A549 (cell line): ENCODE results near the gene HARS1. TPM values are rescaled to one million over a fixed set of nuclear protein-coding genes. Genes with fewer than 3 reads are reported as not detected.

Experiments used
- ATAC-seq, 2 experiments: fragments of 200-7000 bp in 1 of 2; fragments of >200 bp in 1 of 2; cut with Nextera tagmentation in 1 of 2; cut with Tn5 transposase in 1 of 2; 3 replicates each; pipeline versions ENCODE4 v1.8.0 to v1.9.1; 2018 to 2020; ENCODE audit warnings: mild to moderate bottlenecking in 1 of 2, moderate library complexity in 1 of 2
- CTCF ChIA-PET: fragments of 300-600 bp; sonication (Branson Sonifier 250); formaldehyde crosslinking; extraction: SDS; loops from one replicate; lab custom pipeline; 2021; ENCODE audit warnings: antibody characterized with exemption, inconsistent platforms; lab: Yijun Ruan, JAX
- POLR2A ChIA-PET: fragments of 350-600 bp; formaldehyde crosslinking; extraction: SDS; loops from one replicate; lab custom pipeline; 2021; ENCODE audit warnings: antibody characterized with exemption, inconsistent platforms; lab: Yijun Ruan, JAX
- DNase-seq, 2 experiments: peaks; one replicate each; pipeline versions ENCODE4 v3.0.0 to v3.0.0-alpha.2; 2011 to 2016; ENCODE audit warnings: low read depth in 1 of 2, low spot score in 1 of 2
- FAIRE-seq: peaks from 2 replicates; lab custom pipeline; 2011; peaks lifted over from hg19 to GRCh38; lab: Jason Lieb, UNC
- H3K27ac ChIP-seq, 2 experiments: fragments of >200 bp; sonication (Bioruptor Twin); formaldehyde crosslinking; 3 replicates each; pipeline ENCODE4 v1.5.1; 2016 to 2017
- H3K4me1 ChIP-seq: fragments of >200 bp; sonication (Bioruptor Twin); formaldehyde crosslinking; 3 replicates; pipeline ENCODE4 v1.6.1; 2016
- H3K4me2 ChIP-seq: fragments of >200 bp; sonication (Bioruptor Twin); formaldehyde crosslinking; 3 replicates; pipeline ENCODE4 v1.6.1; 2016
- H3K4me3 ChIP-seq: fragments of >200 bp; sonication (Bioruptor Twin); formaldehyde crosslinking; 3 replicates; pipeline ENCODE4 v1.5.1; 2016
- H3K9me3 ChIP-seq: fragments of >200 bp; sonication (Bioruptor Twin); formaldehyde crosslinking; 3 replicates; pipeline ENCODE4 v1.6.1; 2016
- CBX2 ChIP-seq: fragments of 200-600 bp; sonication (generic); IDR thresholded peaks from 2 replicates; pipeline ENCODE4 v1.6.1; 2016; ENCODE audit warnings: low read depth, mild to moderate bottlenecking, borderline replicate concordance
- CHD2 ChIP-seq: fragments of 150-350 bp; IDR thresholded peaks from 2 replicates; pipeline ENCODE4 v1.6.1; 2014; ENCODE audit warnings: low read length; ENCODE audit not compliant: partially characterized antibody
- CHD4 ChIP-seq: fragments of 200-600 bp; sonication (generic); IDR thresholded peaks from 2 replicates; pipeline ENCODE4 v1.6.1; 2016; ENCODE audit warnings: antibody characterized with exemption, mild to moderate bottlenecking, borderline replicate concordance
- EHMT2 ChIP-seq: fragments of 200-600 bp; sonication (generic); IDR thresholded peaks from 2 replicates; pipeline ENCODE4 v1.6.1; 2016; ENCODE audit warnings: antibody characterized with exemption, low read depth, mild to moderate bottlenecking, moderate library complexity
- EP300 ChIP-seq, 2 experiments: fragments of >200 bp; sonication (Bioruptor Twin); formaldehyde crosslinking; IDR thresholded peaks; 2 replicates in 1 of 2; 3 replicates in 1 of 2; pipeline ENCODE4 v1.6.1; 2016 to 2017
- ESRRA ChIP-seq: fragments of 150-350 bp; IDR thresholded peaks from 2 replicates; pipeline ENCODE4 v1.6.1; 2014; ENCODE audit warnings: mild to moderate bottlenecking, low read length, borderline replicate concordance
- FOSL2 ChIP-seq, 2 experiments: fragments of 450-650 bp in 1 of 2; fragments of >200 bp in 1 of 2; sonication (Bioruptor Twin) in 1 of 2; formaldehyde crosslinking; IDR thresholded peaks; 2 replicates each; pipeline versions ENCODE4 v1.5.0 to v1.6.1; 2016 to 2020; ENCODE audit warnings: mild to moderate bottlenecking in 1 of 2, moderate library complexity in 1 of 2
- FOXS1 ChIP-seq: fragments of 250-450 bp; sonication (Bioruptor Pico); IDR thresholded peaks from 2 replicates; pipeline ENCODE4 v1.5.0; 2020; ENCODE audit warnings: mild to moderate bottlenecking, moderate library complexity
- HOXA7 ChIP-seq: fragments of 250-450 bp; sonication (Bioruptor Pico); IDR thresholded peaks from 2 replicates; pipeline ENCODE4 v1.5.0; 2020; ENCODE audit warnings: mild to moderate bottlenecking, moderate library complexity
- HOXB5 ChIP-seq: fragments of 250-450 bp; sonication (Bioruptor Pico); IDR thresholded peaks from 2 replicates; pipeline ENCODE4 v1.5.0; 2020; ENCODE audit warnings: mild to moderate bottlenecking, moderate library complexity
- JUN ChIP-seq, 2 experiments: fragments of >200 bp; sonication (Bioruptor Twin); formaldehyde crosslinking; IDR thresholded peaks; 2 replicates in 1 of 2; 3 replicates in 1 of 2; pipeline ENCODE4 v1.6.1; 2016 to 2017
- MAFK ChIP-seq: fragments of 450-650 bp; IDR thresholded peaks from 2 replicates; pipeline ENCODE4 v1.6.1; 2014; ENCODE audit not compliant: partially characterized antibody
- MAZ ChIP-seq: fragments of 150-350 bp; IDR thresholded peaks from 2 replicates; pipeline ENCODE4 v1.6.1; 2014; ENCODE audit warnings: antibody characterized with exemption, low read depth, low read length, borderline replicate concordance
- NFE2L2 ChIP-seq: fragments of 150-350 bp; conservative IDR thresholded peaks from 2 replicates; pipeline ENCODE4 v1.6.1; 2014; ENCODE audit warnings: low read length
- NPAS2 ChIP-seq: fragments of 250-450 bp; sonication (Bioruptor Pico); IDR thresholded peaks from 2 replicates; pipeline ENCODE4 v1.8.0; 2022; ENCODE audit warnings: mild to moderate bottlenecking, moderate library complexity, borderline replicate concordance
- PHF8 ChIP-seq: fragments of 200-600 bp; sonication (generic); IDR thresholded peaks from 2 replicates; pipeline ENCODE4 v1.6.1; 2016; ENCODE audit warnings: low read depth, mild to moderate bottlenecking, antibody characterized with exemption, moderate library complexity, borderline replicate concordance
- POLR2A ChIP-seq: IDR thresholded peaks from 2 replicates; pipeline ENCODE4 v1.6.1; 2012; ENCODE audit warnings: mild to moderate bottlenecking, low read length
- POLR2AphosphoS2 ChIP-seq: conservative IDR thresholded peaks from 2 replicates; pipeline ENCODE4 v1.6.1; 2012; ENCODE audit warnings: low read length, improper control_type of control experiment, inconsistent platforms
- RAD21 ChIP-seq, 2 experiments: fragments of >200 bp in 1 of 2; sonication (Bioruptor Twin) in 1 of 2; formaldehyde crosslinking in 1 of 2; IDR thresholded peaks in 1 of 2; conservative IDR thresholded peaks in 1 of 2; 2 replicates in 1 of 2; 3 replicates in 1 of 2; pipeline ENCODE4 v1.6.1; 2012 to 2018; ENCODE audit warnings: inconsistent platforms in 1 of 2
- RCOR1 ChIP-seq: fragments of 150-350 bp; IDR thresholded peaks from 2 replicates; pipeline ENCODE4 v1.6.1; 2014; ENCODE audit warnings: antibody characterized with exemption, low read length, low read depth
- SMC3 ChIP-seq: fragments of >200 bp; sonication (Bioruptor Twin); formaldehyde crosslinking; IDR thresholded peaks from 3 replicates; pipeline ENCODE4 v1.6.1; 2018; ENCODE audit warnings: inconsistent platforms
- USF2 ChIP-seq: fragments of 450-650 bp; IDR thresholded peaks from 2 replicates; pipeline ENCODE4 v1.6.1; 2014; ENCODE audit warnings: antibody characterized with exemption
- ZC3H11A ChIP-seq: fragments of 450-650 bp; IDR thresholded peaks from 2 replicates; pipeline ENCODE4 v1.6.1; 2014; ENCODE audit warnings: antibody characterized with exemption, mild to moderate bottlenecking
- ZSCAN20 ChIP-seq: fragments of 250-450 bp; sonication (Bioruptor Pico); IDR thresholded peaks from 2 replicates; pipeline ENCODE4 v1.8.0; 2022; ENCODE audit warnings: mild to moderate bottlenecking, moderate library complexity
- WGBS: methylation state at CpG from one replicate; pipeline ENCODE4 v1.1.6; 2017; ENCODE audit errors: missing lambda C conversion rate; 5-methylcytosine and 5-hydroxymethylcytosine counted together
- polyA plus RNA-seq, 4 experiments: library from polyadenylated mRNA; depleted of rRNA in 3 of 4; stranded (reverse); fragments of >200 nt; fragmentation: RNase III in 1 of 4; extraction: RNeasy Plus Mini Kit Qiagen cat#74134 plus additional on column Dnase treatment in 1 of 4; gene quantifications; 2 replicates in 3 of 4; 3 replicates in 1 of 4; pipeline ENCODE4 v1.2.3, GENCODE V29; 2011 to 2017
- TF ChIP-seq, protein P1 (sequence below): fragments of >200 bp; sonication (Bioruptor Twin); formaldehyde crosslinking; IDR thresholded peaks from 3 replicates; pipeline ENCODE4 v1.6.1; 2016
- TF ChIP-seq, protein P2 (sequence below): fragments of >200 bp; sonication (Bioruptor Twin); formaldehyde crosslinking; IDR thresholded peaks from 2 replicates; pipeline ENCODE4 v1.6.1; 2016

HARS1 gene
- polyA plus RNA-seq, 2 of the 4 experiments (the other 2 are of a cell fraction): 80.5 to 87.1 TPM

GRCh38 chr5:140633501-140633900 is 57.7 kb downstream of the HARS1 start:
- ChIA-PET CTCF (interaction anchor here (1.8 to 3.9 kb wide), 2 partner anchors 11 to 87 kb away, joined by 6 to 21 read pairs; partner anchors contain the start of gene EIF4EBP3), POLR2A (interaction anchor here (0.7 to 2.7 kb wide), 2 partner anchors 14 to 86 kb away, joined by 3 to 13 read pairs; partner anchors contain the start of genes EIF4EBP3, IK and NDUFA2)
- FAIRE-seq (no peak), DNase-seq (no peak), ATAC-seq (no peak)
- Histone ChIP-seq H3K4me2 (peak overlapping the region; percentile 58), H3K9me3 (peaks cover 4% of the 10 kb centered on the region), H3K27ac (peak overlapping the region; percentile 45 to 83), H3K4me1 (peaks cover 35% of the 10 kb centered on the region), H3K4me3 (no peak overlapping the region)
- TF ChIP-seq SMC3 (no peak), JUN (IDR thresholded peaks at IDR 0.05) (no peak), PHF8 (no peak), ZSCAN20 (CRISPR knock-in tag) (no peak), FOXS1 (no peak), NPAS2 (no peak), HOXB5 (CRISPR knock-in tag) (no peak), CHD4 (no peak), RAD21 (conservative IDR thresholded peaks at IDR 0.05 in 1 of 2, IDR thresholded peaks at IDR 0.05 in 1 of 2) (no peak), EHMT2 (no peak), EP300 (IDR thresholded peaks at IDR 0.05) (no peak), MAFK (no peak), CHD2 (no peak), ESRRA (no peak), ZC3H11A (no peak)
- TF ChIP-seq, protein P1, sequence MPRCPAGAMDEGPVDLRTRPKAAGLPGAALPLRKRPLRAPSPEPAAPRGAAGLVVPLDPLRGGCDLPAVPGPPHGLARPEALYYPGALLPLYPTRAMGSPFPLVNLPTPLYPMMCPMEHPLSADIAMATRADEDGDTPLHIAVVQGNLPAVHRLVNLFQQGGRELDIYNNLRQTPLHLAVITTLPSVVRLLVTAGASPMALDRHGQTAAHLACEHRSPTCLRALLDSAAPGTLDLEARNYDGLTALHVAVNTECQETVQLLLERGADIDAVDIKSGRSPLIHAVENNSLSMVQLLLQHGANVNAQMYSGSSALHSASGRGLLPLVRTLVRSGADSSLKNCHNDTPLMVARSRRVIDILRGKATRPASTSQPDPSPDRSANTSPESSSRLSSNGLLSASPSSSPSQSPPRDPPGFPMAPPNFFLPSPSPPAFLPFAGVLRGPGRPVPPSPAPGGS: no peak
- TF ChIP-seq, protein P2, sequence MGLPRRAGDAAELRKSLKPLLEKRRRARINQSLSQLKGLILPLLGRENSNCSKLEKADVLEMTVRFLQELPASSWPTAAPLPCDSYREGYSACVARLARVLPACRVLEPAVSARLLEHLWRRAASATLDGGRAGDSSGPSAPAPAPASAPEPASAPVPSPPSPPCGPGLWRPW: no peak
- 91% methylated on average over 2 of the region's 2 CpGs for WGBS

GRCh38 chr5:140633021-140633471 is 58.1 kb downstream of the HARS1 start, which contains the start of gene CD14:
Gene CD14 (minus strand): TSS chr5:140633175. CDS start chr5:140633071, 104 bp downstream.
- DNase-seq (peak; percentile 79 to 86), ATAC-seq (peak; percentile 90), FAIRE-seq (no peak)
- TF ChIP-seq FOSL2 (IDR thresholded peaks at IDR 0.05) (no peak), FOSL2 (CRISPR knock-in tag; IDR thresholded peaks at IDR 0.05) (peak; percentile 86), POLR2A (no peak)
- ChIA-PET CTCF (interaction anchor here (1.0 to 3.9 kb wide), 3 partner anchors 10 to 86 kb away, joined by 5 to 21 read pairs (median 6); partner anchors contain the start of gene EIF4EBP3), POLR2A (interaction anchor here (2.7 kb wide), 1 partner anchor 14 kb away, joined by 13 read pairs; the partner anchor contains the start of genes IK and NDUFA2)
- WGBS: 27% methylated on average over 15 of the region's 16 CpGs
- Histone ChIP-seq H3K4me2 (peak within 1 kb of the TSS; percentile 58), H3K27ac (peak within 1 kb of the TSS; percentile 45 to 83), H3K9me3 (peaks cover 9% of the 10 kb centered on the region), H3K4me1 (peaks cover 32% of the 10 kb centered on the region), H3K4me3 (0 out of 3 replicates have a peak within 1 kb of the TSS, but pooled peaks have one; percentile 5)

DNA sequence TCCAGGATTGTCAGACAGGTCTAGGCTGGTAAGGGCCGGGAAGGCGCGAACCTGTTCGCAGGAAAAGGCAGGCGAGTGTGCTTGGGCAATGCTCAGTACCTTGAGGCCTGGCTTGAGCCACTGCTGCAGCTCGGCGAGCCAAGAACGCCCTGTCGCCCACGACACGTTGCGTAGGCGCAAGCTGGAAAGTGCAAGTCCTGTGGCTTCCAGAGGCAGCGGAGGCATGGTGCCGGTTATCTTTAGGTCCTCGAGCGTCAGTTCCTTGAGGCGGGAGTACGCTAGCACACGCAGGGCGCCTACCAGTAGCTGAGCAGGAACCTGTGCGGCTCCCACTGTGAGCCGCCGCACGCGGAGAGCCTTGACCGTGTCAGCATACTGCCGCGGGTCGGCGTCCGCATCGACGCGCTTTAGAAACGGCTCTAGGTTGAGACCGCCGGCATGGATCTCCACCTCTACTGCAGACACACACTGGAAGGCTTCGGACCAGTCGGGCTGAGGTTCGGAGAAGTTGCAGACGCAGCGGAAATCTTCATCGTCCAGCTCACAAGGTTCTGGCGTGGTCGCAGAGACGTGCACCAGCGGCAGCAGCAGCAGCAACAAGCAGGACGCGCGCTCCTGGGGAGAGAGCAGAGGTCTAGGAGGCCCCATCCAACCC is 58.7 kb downstream of the HARS1 start:
- no peak for DNase-seq
- FAIRE-seq: no peak
- ATAC-seq: no peak; a peak in 1 of 6 replicates
- POLR2A ChIA-PET: no interaction called here
- WGBS: 89% methylated on average over 48 of the region's 51 CpGs
- peak overlapping the region; percentile 45 to 83 for H3K27ac ChIP-seq
- H3K4me1 ChIP-seq: peaks cover 32% of the 10 kb centered on the region
- TF ChIP-seq USF2 (no peak), FOXS1 (no peak), RCOR1 (no peak), ZSCAN20 (CRISPR knock-in tag) (no peak), MAZ (no peak), CBX2 (no peak), SMC3 (no peak), POLR2AphosphoS2 (no peak), HOXA7 (CRISPR knock-in tag) (no peak), NFE2L2 (no peak)
- TF ChIP-seq, all 56 proteins: peak for 0
- CTCF ChIA-PET: interaction anchor here (1.0 to 3.9 kb wide), 2 partner anchors 58 to 86 kb away, joined by 5 to 21 read pairs; partner anchors contain the start of gene EIF4EBP3
- Histone ChIP-seq H3K9me3 (peaks cover 15% of the 10 kb centered on the region), H3K4me2 (peak overlapping the region; percentile 58), H3K4me3 (0 out of 3 replicates have a peak overlapping the region, but pooled peaks have one; percentile 5)
